HG03175 (cell line): ENCODE measurements around the gene PPIF.

Source experiments
- ATAC-seq: cut with Tn5 transposase; IDR thresholded peaks from one replicate; pipeline ENCODE4 v1.9.1; 2021; ENCODE audit warnings: mild to moderate bottlenecking, moderate library complexity; ENCODE audit not compliant: unreplicated experiment

The PPIF gene

DNA sequence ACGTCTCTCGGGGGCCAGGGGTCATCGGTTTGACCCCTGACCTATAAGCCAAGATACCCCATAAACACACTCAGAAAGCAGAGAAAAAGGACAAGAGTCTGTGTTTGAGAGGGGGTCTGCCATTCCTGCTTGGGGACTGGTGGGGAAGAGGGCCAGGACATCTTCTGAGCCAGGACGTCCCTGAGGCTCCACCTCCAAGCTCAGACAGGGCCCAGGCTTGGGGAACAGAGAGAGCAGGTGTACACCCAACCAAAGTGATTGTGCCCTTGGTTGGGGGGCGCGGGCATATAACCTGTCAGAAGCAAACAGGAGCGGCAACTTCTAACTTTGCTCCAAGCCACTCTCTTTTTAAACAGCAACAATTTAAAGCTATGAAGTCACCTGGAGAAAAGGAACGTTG lies 33.9 kb upstream of the PPIF start:
- ATAC-seq = no peak

DNA sequence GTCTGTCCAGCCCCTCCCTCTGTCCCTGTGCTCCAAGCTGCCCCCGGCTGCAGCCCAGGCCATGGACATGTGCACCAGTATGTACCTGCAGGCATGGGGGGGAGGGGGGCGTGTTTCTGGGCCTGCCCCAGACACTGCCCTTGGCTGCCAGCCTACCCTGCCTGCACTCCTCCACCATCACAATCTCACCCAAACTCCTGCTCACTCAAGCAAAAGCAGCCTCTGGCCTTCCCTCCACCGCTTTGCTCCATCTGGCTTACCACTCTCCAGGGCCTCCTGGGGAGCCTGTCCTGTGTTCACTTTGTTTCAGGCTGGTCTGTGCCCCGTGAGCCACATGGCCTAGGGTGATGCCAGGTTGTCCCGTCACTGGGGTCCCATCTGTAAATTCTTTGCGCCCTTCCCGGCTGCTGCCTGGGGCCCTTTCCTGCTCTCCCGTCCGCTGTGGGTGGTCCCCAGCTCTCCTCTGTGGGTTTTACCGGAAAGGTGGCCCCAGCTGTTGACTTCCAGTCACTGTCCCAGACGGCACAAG lies 33.3 kb upstream of the PPIF start:
- no peak for ATAC-seq

DNA sequence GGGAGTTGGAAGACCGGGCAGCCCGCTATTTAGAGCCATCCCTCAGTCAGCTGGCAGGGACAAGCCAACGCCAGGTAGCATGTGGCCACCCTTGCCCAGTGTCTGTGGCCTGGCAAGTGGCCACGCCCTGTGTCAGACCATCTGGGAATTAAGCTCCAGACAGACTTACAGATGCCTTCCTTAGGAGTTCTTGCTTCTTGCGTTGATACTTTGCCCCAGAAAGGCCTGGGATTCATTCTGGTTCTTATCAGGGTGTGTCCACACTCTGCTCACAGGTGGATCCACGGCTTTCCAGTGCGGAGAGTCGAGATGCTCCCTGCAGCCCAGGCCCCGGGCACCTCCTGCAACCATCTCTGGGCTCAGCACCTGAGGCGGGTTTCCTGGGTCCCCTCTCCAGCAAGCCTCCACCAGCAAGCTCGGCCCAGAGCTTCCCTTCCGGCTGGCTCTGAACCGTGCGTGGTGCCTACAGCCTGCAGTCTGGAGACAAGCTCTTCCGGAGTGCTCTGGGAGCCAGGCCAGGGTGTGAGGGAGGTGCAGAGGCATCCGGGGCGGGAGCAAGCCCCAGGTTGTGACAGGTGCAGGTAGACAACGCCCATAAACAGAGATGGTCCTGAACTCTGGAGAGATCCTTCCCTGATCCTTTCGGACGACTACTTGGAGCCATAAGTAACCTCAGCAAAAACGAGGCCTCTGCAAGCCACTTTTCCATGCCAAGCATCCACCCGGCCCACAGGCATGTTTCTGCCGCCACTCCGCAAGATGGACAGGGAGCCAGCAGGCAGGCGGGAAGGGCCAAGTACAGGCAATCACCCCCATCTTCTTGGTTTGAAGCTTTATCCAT lies 32.3 kb upstream of the PPIF start:
- ATAC-seq = no peak

DNA sequence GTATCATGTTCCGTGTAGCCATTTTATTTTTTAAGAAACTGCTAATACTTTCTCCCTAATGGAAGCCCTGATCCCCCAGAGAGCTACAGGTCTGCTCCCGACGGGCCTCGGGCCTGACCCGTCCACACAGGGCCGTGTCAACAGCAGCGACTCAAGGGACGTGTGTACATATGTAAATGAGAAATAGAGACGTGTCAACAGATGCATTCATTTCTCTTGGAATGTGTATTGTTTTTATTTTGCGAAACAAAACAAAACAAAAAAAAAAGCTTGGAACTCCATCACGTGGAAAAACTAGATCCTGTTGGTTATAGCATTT lies 31.7 kb upstream of the PPIF start:
- no peak for ATAC-seq

DNA sequence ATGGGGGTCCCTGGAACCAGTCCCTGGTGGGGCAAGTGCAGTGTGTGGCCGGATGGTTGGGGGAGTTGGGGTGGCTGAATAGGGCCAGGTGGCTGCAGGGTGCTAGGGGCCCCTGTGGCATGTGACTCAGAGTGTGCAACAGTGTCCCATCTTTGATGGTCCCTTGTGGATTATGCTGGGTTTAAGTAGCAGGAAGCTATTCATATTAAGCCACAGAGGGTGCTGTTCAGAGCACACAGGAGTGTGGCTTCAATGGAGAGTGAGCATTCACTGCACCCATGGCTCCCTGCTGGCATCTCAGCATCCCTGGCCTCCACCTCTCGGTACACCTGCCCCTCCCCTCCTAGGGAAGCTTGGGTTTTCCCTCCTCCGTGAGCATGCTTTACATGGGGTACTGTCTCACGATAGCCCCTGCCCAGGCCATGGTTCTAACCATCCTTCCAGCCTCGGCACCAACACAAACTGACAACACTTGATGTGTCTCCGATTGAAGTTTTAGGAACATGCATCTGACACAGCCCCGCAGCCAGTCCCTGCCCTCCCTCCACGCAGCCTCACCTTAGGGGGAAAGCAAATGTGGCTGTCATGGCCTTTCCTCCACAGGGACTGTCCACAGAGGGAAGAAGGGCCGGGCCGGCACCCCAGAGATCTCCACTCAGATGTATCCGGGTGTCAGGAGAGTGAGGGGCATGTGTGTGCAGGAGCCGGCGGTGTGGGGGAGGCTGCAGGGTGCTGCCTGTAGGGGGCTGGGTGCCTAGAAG lies 30.4 kb upstream of the PPIF start:
- peak; percentile 77 for ATAC-seq

DNA sequence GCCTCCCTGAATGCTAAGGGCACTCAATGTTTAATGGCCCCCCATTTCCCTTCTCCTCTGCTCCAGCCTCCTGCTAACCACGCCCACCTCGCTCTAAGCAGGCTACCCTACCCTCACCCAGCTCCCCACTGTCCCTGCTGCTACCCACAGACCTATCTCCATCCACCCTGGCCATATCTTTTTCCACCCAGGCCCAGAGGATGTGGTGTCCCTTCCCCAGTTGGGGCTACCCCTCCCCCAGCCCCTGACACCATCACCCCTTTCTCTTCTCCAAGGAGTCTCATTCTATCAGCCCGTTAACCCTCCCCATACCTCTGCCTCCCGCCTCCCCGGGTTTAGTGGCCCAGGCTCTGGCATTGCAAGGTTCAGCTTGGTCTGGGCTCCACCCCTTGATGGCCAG lies 28.9 kb upstream of the PPIF start:
- no peak for ATAC-seq

DNA sequence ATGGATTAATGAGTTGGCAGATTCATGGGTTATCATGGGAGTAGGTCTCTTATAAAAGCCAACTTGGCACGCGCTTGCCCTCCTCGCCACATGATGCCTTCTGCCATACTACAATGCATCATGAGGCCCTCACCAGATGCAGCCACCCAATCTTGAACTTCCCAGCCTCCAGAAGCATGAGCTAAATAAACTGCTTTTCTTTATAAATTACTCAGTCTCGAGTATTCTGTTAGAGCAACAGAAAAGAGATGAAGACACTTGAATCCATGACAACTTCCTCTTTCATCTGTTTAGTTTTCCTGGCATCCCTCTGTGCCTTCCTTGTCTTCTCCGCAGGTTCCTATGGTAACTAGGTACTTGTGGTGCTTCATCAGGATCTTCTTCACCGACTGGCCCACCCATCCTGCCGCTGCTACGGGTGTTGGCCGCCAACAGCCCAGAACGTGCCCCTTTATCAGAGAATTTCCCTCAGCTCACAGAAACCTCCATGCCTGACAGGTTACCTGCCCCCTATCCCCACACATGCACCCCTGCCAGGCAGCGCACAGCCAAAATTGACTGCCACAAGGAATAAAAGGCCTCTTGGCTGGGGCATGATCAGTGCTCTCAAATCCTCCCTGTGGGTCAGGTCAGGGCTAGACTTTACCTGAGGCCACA lies 28.0 kb upstream of the PPIF start:
- ATAC-seq = no peak

DNA sequence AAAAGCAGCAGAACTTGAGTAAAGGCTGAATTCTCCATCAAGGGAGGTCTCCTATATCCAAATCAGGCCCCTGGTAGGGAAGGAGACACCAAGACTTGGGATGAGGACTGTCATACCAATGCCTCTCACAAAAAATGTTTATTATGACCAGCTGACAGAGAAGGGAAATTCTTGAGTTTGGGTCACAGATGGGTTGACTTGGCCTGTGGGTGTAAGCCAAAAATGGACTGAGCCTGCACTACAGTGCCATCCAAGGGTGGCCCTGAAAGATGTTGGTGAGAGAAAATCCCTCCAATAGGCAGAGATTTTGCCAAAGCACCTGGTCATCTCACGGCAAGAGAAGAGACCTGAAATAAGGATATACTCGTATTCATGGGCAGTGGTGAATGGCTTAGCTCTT lies 27.0 kb upstream of the PPIF start:
- ATAC-seq = no peak

DNA sequence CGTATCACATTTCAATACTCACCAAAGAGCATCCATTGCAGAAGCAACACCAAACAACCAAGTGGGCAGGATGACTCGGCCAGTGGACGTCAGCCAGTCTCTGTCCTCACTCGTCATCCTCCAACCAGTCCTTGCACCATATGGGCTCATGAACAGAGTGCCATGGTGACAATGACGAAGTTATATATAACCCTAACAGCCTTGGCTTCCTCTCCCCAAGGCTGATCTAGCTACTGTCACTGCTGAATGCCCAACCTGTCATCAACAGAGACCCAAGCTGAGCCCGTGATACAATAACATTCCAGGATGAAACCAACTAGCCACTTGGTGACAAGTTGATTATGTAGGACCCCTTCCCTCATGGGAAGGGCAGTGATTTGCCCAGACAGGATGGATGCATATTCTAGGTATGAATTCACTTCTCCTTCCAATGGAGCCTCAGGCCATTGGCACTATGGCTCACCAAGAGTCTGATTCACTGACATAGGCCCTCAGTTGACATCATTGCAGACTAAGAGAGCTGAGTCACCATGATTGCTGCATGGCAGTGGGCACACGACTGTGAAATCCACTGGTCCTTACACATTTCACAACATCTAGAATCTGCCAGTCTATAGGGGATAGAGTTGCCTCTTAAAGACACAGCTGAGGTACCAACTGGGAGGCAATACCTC lies 26.3 kb upstream of the PPIF start:
- ATAC-seq = no peak

DNA sequence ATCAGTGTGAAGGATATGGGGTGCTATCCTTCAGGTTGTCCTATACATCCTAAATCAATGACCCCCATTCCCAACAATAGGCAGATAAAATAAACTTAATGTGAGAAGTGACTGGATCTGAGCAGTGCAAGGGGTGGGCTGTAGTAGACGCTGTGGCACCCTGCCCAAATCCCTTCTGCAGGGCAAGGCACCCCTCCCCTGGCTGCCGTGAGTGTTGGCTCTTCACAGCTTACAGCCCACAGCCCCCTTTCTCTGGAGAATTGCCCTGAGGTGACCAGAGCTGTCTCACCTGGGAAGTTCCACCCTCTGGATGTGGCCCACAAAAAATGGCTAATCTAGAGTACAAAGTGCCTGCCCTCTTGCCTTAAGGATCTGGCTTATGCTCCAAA lies 25.8 kb upstream of the PPIF start:
- no peak for ATAC-seq

DNA sequence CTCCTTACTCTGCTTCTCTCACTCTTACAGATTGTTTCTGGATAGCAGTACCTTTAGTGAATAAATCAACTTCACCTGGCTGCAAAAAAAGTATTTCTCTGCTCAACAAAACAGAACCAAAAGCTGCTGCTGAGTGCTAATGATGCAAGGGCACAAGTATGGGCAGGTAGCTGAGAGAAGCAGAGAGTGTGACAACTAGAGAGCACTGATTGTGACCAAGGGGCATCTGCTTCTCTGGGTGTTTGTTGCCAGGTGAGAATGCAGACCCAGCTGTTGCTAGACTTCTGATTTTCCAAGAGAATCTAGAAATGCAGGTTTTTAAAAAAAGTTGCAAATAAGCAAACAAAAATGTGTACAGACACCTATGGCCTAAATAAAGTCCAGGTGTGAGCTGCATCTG lies 25.3 kb upstream of the PPIF start:
- no peak for ATAC-seq

DNA sequence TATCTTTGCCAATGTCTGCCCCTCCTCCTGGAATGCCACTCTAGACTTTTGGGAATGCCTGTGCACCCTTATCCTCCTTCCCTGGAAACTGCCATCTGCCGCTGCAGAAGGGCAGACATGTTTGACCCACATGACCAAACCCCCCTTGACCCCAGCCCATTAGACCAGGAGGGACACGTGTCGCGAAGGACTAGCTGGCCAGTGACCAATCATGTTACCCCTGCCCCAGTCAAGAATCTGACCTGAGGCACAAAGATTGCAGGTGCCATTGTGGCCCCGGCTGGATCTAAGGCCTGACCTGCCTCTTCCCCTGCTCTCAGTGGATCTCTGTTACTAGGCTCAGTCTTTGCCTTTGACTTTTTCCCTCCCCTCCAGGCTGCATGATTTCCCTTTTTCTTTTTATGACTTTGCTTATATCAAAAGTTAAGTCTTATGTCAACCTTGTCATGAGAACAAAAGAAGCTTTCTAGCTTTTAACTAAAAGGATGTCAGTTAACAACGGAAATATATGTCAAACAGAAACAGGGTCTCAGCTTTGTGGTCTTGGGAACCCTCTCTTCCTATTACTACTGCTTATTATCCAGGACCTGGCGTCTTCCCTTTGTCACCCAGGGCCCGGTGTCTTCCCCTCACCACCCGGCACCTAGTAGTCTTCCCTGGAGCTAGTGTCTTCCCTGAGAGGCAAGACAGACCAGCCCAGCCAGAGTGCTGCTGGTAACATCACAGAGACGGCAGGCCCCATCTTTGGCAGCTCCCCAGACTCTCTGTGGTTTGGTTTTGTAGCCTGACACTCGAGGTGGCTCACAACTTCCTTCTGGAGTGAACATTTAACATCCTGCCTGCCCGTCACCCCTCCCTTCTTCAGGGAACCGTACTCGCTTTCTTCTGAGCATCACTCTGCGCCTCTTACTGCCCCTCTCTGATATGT lies 24.4 kb upstream of the PPIF start:
- ATAC-seq = peak; percentile 74

DNA sequence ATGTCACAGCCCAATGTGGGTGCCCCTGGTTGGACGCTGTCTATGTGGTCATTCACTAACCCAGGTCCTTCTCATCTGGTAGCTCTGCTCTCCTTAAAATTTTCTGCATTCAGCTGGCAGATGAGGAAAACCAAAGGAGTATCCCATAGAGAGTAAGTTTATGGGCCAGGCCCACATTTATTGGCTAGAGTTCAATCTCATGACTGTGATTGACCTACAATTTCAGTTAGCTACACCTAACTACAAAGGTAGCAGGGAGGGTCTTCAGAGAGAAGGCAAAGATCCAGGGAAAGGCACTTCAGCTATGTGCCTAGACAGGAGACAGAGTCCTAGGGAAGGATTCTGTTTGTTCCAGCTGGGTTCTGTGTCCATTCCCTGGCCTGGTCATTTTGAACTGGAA lies 23.7 kb upstream of the PPIF start:
- ATAC-seq = no peak

DNA sequence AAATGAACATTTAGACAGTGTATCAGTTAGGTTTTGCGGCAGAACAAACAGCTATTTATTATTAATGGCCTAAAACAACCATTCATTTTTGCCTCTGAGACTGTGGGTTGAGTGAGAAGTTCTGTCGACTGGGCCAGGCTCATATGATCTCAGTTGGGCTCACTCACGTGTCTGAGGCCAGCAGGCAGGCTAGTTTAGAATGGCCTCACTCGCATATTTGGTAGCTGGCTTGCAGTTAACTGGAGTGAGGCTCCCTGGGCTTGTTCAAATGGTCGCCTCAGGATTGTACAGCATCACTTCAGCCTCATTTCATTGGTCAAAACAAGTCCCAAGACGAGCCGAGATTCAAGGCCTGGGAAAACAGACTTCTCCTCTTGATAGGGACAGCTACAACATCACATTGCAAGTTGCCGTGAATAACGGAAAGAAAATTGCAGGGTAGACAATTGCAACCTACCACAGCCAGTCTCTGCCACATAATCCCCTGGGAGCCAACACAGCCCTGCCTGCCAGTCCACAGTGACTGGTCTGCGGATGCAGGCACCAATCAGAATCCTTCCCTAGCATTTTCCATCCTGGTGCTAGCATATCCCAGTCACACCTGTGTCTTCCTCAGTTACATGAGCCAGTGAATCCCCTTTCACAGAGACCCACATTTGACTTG lies 23.1 kb upstream of the PPIF start:
- ATAC-seq = no peak

DNA sequence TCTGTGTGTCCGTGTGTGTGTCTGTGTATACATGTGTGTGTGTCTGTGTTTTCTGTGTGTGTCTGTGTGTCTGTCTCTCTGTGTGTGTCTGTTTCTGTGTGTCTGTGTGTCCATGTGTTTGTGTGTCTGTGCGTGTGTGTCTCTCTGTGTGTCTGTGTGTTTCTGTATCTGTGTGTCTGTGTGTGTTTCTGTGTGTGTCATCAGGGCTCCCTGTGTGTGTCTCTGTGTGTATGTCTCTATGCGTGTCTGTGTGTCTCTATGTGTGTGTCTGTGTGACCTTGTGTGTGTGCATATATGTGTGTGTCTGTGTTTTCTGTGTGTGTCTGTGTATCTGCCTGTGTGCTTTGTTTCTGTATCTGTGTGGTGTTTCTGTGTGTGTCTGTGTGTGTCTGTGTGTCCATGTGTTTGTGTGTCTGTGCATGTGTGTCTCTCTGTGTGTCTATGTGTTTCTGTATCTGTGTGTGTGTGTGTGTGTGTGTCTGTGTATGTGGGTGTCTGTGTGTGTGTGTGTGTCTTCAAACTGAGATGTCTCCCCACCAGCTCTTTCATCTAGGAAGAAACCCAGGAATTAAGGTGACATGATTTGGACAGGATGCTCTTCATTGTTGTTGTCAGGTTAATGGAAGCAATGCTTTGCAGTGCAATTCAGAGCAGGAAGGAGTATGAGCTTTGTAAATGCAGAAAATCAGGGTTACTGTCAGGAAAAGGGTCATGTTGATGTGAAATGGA lies 20.7 kb upstream of the PPIF start:
- no peak for ATAC-seq

DNA sequence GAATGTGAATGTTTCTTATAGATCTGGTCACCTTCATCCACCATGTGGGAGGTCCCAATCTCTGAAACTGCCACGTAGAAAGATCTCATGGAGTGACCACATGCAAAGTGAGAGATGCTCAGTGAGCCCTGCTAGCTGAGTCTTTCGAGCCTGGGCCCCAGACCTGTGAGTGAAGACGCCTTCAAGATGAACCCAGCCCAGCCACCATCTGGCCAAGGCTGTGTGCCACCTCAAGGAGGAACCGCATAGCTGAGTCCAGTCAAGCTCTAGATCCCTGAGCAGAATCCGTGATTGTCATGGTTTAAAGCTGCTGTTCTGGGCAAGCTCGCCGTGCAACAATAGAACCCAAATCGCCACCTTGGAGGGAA lies 20.2 kb upstream of the PPIF start:
- ATAC-seq = no peak

DNA sequence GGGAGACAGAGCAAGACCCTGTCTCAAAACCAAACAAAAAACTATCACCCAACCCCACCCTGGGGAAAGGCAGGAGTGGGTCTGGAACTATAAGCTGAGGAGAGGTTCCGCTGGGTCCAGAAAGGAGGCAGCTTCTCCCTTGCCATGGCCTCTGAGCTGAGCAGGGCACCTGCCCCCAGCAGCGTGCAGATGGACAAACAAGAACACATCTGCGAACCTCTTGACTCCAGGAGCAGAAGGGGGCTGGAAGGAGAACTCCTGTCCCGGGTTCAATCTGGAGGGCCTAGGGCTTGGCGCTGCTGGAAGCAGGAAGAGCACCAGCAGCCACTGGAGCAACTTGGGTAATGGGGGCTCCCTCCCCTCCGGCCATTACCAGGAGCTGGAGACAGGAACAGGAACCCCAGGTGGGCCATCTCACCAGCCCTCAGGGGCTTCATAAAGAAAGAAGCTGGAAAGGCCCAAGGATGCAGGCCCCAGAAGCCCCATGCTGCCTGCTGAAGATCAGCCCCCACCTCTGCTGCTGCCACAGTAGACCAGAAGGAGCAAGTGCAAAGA lies 19.0 kb upstream of the PPIF start:
- ATAC-seq = no peak

DNA sequence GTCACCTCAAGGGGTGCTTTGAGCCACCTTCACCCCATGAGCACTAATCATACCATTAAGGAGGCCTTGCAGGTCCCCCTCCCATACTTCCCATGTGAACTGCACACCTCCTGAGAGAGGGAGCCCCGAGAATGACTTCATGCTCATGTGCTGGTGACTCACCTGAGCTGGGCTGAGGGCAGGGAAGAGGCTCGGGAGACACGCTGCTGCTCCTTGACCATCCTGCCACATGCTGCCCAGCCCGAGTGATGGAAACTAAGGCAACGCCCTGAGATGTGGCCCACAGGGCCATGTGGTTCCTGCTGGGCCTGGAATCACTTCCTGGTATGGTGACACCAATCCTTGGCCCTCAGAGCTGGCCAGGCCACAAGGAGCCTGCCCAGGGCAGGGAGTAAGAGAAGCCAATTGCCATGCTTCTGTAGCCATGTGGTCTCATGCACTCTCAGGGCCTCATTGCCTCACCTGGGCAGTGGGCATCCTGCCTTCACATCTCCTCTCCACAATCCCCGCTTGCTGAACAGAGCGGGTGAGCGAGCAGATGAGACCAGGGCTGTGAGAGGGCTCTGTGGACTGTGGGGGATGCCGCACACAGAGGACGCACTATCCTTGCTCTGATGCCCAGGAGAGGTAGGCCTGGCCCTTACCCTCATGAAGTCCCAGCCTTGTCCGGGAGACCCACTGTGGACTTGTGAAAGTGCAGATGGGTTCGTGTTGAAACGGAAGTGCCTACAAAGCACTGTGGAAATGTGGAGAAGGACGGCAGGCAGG lies 18.3 kb upstream of the PPIF start:
- no peak for ATAC-seq
